HG03108 (cell line): ENCODE data around the gene LOXL1.

Source experiments
- ATAC-seq: cut with Tn5 transposase; IDR thresholded peaks from one replicate; pipeline ENCODE4 v1.9.1; 2021; ENCODE audit warnings: moderate library complexity; ENCODE audit not compliant: unreplicated experiment

Gene LOXL1

DNA sequence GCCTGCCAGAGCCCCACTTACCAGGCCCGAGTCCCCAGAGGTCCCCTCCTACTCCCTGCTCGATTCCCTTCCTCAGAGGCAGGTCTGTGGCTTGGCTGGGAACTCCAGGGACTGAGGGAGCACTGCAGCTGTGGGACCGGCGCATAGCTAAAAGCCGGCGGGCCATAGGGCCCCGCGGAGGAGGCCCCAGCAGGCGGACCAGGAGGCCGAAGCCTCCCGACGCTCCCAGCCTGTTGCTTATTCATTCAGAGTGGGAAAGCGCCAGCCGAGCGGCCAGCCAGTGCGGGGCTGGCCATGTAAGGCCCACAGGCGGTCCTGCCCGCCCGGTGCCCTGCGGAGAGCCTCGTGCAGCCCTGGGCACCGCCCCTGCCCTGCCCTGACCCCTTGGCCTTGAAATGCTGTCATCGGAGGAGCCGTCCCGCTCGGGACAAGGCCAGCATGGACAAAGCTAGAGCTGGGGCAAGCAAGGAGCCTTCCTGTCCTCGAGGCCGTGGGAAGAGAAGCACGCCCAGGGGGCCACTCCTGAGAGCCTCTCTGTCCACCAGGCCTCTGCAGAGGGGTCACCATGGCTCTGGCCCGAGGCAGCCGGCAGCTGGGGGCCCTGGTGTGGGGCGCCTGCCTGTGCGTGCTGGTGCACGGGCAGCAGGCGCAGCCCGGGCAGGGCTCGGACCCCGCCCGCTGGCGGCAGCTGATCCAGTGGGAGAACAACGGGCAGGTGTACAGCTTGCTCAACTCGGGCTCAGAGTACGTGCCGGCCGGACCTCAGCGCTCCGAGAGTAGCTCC, at the start of gene LOXL1:
Gene LOXL1, plus strand, starts transcription at position 244 of the 784 bp plus-strand sequence. Its CDS starts 322 bp downstream, at position 566.
- no peak for ATAC-seq

- ATAC-seq = no peak
Observed at GRCh38 chr15:73879426-73879825, 46.8 kb upstream of the LOXL1 start.

GRCh38 chr15:73881579-73882320, 44.5 kb upstream of the LOXL1 start:
- no peak for ATAC-seq

DNA sequence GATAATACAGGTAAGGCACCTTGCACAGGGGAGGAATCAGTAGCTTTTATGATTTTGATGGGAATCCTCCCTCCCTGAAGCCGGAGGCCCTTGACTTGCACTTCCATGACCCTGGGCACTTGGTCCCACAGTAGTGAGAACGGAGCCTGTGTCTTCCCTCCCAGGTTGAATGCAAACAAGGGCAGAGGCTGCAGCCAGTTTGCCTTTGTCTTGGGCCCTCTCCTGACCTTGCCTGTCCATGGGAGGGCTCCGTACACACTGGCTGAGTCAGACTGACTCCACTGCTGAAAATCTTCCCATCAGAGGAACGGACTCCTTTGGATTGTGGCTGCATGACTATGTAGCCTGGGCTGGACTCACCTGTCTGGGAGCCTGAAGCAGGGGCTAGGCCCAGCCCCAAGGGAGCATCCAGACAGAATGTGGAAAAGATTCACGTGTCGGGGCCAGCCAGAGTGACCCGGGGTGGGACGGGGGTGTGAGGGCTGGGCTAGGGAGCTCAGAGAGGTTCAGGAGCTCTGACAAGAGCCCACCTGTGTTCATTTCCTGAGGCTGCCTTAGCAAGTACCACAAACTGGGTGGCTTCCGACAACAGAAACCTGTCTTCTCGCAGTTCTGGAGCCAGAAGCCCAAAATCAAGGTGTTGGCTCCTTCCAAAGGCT, 43.4 kb upstream of the LOXL1 start:
- no peak for ATAC-seq

DNA sequence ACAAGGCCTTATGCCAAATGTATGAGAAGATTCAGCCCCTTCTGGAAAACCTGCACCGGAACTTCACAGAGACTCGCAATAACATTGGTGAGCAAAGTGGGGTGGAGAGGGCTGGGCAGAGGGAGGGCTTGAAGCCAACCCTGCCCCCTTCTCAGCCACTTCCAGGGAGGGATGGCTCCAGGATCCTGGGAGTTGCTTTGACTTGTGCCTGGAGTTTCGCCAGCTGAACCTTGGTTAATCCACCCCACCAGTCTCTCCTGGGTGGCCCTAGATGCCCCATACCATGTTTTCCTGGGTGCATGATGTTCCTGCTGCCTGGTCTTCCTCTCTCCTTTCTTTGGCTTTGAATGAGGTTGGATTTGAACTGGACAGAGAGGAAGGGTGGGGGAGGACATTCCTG, 42.1 kb upstream of the LOXL1 start:
- no peak for ATAC-seq

GRCh38 chr15:73885954-73886700, 40.1 kb upstream of the LOXL1 start:
- ATAC-seq = no peak

GRCh38 chr15:73886717-73887345, 39.4 kb upstream of the LOXL1 start:
- no peak for ATAC-seq

DNA sequence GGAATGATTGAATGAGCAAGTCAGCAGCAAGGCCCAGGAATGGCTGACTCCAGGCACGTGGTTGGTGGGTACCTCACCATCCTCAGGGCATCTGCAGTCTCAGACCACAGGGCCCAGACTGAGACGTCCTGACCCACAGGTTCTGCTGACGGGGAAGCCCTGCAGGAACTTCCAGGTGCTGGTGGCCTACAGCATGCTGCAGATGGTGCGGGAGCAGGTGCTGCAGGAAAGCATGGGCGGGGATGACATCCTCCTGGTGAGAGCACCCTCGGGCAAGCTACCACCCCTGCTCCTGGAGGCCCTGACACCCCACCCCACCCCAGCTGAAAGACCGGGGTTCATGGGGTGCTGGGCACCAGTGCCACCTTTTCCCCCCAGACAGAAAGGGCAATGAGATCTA, 38.8 kb upstream of the LOXL1 start:
- no peak for ATAC-seq

- no peak for ATAC-seq
Observed at GRCh38 chr15:73888224-73889041, 37.8 kb upstream of the LOXL1 start.

GRCh38 chr15:73889053-73889761, 37.1 kb upstream of the LOXL1 start:
- ATAC-seq = no peak

DNA sequence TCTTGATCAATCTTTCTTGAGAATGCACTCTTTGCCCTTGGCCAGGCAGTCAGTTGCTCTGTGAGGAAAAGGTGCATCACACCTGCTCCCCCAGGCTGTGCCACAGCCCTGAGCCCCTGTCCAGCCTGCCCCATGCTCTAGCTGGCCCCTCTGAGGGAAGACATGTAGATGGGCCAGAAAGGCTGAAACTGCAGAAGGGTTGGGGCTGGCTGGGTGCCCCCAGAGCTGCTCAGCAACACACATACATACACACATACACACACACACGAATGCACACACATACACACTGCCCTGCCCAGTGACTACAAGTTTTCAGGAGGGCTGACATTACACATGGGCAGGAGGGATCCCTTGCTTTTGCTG, 36.5 kb upstream of the LOXL1 start:
- no peak for ATAC-seq

GRCh38 chr15:73891328-73892315, 34.6 kb upstream of the LOXL1 start:
- no peak for ATAC-seq

- no peak for ATAC-seq
Observed at GRCh38 chr15:73892446-73893226, 33.6 kb upstream of the LOXL1 start.

DNA sequence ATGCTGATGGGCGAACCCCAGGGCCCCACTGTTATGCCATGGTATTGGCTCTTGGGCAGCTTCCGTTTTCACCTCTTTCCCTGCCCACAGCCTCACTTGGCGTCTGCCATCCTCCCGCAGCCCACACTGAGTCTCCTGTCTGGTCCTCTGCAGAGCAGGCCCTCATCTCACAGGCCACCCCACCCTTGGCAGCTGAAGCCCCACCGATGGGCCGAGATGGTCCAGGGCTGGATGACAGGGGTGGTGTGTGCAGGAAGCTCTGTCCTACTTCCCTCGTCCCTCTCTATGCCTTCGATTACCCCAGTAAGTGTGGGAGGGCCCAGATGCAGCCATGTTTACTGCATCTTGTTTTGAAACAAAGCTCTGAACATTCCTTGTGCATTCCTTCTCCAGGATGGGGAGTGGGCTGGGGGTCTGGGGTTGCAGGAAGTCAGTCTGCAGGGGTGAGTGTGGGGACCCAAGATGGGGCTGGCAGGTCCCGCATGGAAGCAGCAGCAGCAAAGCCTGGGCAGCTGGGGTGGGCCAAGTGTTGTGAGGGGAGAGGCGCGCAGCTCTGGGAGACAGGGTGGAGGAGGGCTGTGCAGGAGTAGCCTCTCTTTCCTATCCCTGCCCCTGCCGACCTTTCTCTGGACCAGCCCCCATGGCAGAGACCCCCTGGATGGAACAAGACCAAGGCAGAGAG, 32.0 kb upstream of the LOXL1 start:
- no peak for ATAC-seq

DNA sequence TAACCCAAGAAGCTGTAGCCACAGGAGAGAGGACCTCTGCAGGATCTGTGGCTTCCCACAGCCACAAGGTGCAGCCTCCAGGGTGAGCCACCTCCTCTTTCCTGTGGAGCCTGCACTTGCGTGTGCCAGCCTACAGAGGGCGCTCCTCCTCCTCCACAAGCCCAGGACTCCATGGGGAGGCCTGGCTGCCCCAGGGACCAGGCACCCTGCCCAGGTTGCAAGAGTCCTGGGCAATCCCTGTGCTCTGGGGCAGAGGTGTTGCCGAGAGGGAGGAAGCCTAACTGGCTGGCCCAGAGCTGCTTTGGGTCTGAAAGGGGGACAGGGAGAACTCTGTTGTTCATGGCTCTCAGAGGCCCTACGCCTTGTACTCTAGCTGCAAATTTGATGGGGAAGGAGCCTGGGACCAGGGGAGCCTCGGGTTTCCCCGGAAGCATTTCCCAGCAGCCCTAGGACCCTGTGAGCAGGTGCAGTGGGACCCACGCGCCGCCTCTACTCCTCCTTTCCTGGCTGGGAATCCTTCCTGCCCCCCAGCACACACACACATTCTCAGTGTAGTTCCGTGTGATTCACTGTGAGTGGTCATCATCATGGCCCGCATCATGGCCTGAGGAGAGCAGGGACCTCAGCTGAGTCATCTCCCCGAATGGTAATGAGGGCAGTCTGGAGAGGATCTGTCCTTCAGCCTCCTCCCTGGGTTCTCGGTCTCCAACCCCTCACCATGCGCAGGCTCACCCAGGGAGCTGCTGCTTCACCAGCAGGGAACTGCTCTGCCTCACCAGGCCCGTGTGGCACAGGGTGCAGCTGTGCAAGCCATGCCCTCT, 28.6 kb upstream of the LOXL1 start:
- no peak for ATAC-seq
